Upper lobe of left lung (tissue), 6 donors: ENCODE measurements around the gene PIGU. TPM values are rescaled to one million over a fixed set of nuclear protein-coding genes. Genes with fewer than 3 reads are reported as not detected.
"Not testable (repeated sequence)": the region's sequence is repeated elsewhere in the genome, so short reads cannot be mapped to it uniquely, and the experiment has no call there.

ENCODE experiments used
- ATAC-seq, 2 donors: fragments of 200-7000 bp; cut with Tn5 transposase; one replicate each; pipeline ENCODE4 v1.9.1; 2022; ENCODE audit warnings: mild to moderate bottlenecking in 2 of 2, moderate library complexity in 2 of 2; ENCODE audit not compliant: low FRiP score in 2 of 2
- DNase-seq, 2 donors: peaks; one replicate each; pipeline ENCODE4 v3.0.0-alpha.2; 2019 to 2020
- H3K27ac ChIP-seq, 4 donors: fragments of 200-600 bp; sonication (generic); one replicate each; pipeline ENCODE4 v1.5.1; 2016 to 2019
- H3K27me3 ChIP-seq, 4 donors: fragments of 200-600 bp; sonication (generic); one replicate each; pipeline ENCODE4 v1.5.1; 2017 to 2019
- H3K36me3 ChIP-seq, 4 donors: fragments of 200-600 bp; sonication (generic); one replicate each; pipeline ENCODE4 v1.5.1; 2016 to 2019
- H3K4me1 ChIP-seq, 4 donors: fragments of 200-600 bp; sonication (generic); one replicate each; pipeline ENCODE4 v1.5.1; 2018 to 2019
- H3K4me3 ChIP-seq, 4 donors: fragments of 200-600 bp; sonication (generic); one replicate each; pipeline ENCODE4 v1.5.1; 2017 to 2019; ENCODE audit warnings: mild to moderate bottlenecking in 2 of 4, moderate library complexity in 1 of 4
- H3K9me3 ChIP-seq, 4 donors: fragments of 200-600 bp; sonication (generic); one replicate each; pipeline ENCODE4 v1.5.1; 2018 to 2019
- EP300 ChIP-seq, 4 donors: sonication (generic); formaldehyde crosslinking; IDR thresholded peaks; one replicate each; pipeline ENCODE4 v1.5.1; 2017; ENCODE audit warnings: antibody characterized with exemption in 4 of 4, control low read depth in 2 of 4
- POLR2A ChIP-seq, 4 donors: fragments of 450-650 bp; IDR thresholded peaks; one replicate each; pipeline ENCODE4 v1.5.1; 2016 to 2017; ENCODE audit warnings: antibody characterized with exemption in 4 of 4, mild to moderate bottlenecking in 2 of 4
- POLR2AphosphoS5 ChIP-seq, 2 donors: sonication (generic); formaldehyde crosslinking; IDR thresholded peaks; one replicate each; pipeline ENCODE4 v1.5.1; 2017; ENCODE audit warnings: antibody characterized with exemption in 2 of 2
- whole genome bisulfite sequencing, 2 donors: methylation state at CpG; one replicate each; pipeline ENCODE4 v1.1.5; 2017 to 2018; 5-methylcytosine and 5-hydroxymethylcytosine counted together
- total RNA-seq, 6 donors: library from RNA; depleted of rRNA in 4 of 6; stranded (reverse); fragments of >200 nt in 4 of 6; gene quantifications; one replicate each; pipeline versions ENCODE4 v1.1.0 to v1.2.1, GENCODE V29; 2016 to 2021
- TF ChIP-seq, protein P1 (sequence below), 6 experiments: fragments of 450-650 bp in 4 of 6; fragments of 200-600 bp in 2 of 6; sonication (generic) in 2 of 6; IDR thresholded peaks; one replicate each; pipeline ENCODE4 v1.5.1; 2016 to 2019; ENCODE audit warnings: antibody characterized with exemption in 6 of 6
- donor health status: DM: no; HTN: no; CAD: no; lungs with moderate emphysema.
- donor health status: DM: no; HTN: yes; CAD: no; lungs with severe emphysema.

Gene PIGU
- total RNA-seq, 6 donors from 2014 or later = 8.0 to 17.1 (median 12.7) TPM

DNA sequence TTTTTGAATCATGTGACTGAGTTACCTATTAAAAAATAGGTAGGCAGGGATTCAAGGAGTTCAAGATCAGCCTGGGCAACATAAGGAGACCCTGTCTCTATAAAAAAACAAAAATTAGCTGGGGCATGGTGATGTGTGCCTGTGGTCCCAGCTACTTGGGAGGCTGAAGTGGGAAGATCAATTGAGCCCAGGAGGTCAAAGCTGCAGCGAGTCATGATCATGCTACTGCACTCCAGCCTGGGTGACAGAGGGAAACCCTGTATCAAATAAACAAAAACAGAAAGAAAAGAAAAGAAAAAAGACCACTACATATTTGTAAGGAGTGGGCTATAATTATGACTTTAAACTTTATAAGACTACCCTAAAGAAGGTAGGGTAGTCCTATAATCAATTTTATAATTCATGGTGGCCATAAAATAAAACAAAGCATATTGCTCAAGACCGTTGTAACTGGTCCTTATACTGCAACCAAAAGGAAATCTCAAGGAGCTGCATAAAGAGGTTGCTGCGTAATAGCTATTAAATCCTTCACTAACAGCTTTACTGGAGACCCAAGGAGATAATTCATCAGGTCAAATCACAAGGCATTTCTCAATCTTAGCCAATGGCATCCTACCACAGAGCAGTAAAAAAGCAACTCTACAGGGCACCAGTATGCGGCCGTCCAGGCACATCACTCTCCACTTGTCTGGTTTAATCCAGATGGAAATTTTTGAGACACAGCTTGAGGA, 13.5 kb downstream of the PIGU start:
- ATAC-seq = no peak

DNA sequence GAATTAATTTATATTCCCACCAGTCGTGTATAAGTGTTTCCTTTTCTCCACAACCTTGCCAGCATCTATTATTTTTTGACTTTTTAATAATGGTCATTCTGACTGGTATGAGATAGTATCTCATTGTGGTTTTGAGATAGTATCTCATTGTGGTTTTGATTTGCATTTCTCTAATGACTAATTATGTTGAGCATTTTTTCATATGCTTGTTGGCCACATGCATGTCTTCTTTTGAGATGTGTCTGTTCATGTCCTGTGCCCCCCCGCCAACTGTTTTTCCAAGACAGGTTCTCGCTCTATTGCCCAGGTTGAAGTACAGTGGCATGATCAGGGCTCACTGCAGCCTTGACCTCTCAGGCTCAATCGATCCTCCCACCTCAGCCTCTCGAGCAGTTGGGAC, 15.1 kb downstream of the PIGU start:
- DNase-seq, H3K36me3 ChIP-seq, H3K9me3 ChIP-seq, ATAC-seq, H3K27ac ChIP-seq, H3K4me3 ChIP-seq, H3K27me3 ChIP-seq, H3K4me1 ChIP-seq: not testable (repeated sequence)
- 84 to 88% methylated on average over 5 of the region's 5 CpGs for WGBS, 2 donors

More for the DNA sequence above, 13.5 kb downstream of the PIGU start:
- Histone ChIP-seq H3K27ac (no peak overlapping the region), H3K36me3 (no peaks in the 10 kb centered on the region), H3K27me3 (no peaks in the 10 kb centered on the region), H3K4me3 (no peak overlapping the region), H3K4me1 (no peaks in the 10 kb centered on the region), H3K9me3 (no peaks in the 10 kb centered on the region)
- WGBS, 2 donors = 75 to 81% methylated on average over 5 of the region's 5 CpGs
- TF ChIP-seq POLR2A (IDR thresholded peaks at IDR 0.05) (no peak), EP300 (IDR thresholded peaks at IDR 0.05) (no peak), POLR2AphosphoS5 (IDR thresholded peaks at IDR 0.05) (no peak)
- TF ChIP-seq, protein P1, sequence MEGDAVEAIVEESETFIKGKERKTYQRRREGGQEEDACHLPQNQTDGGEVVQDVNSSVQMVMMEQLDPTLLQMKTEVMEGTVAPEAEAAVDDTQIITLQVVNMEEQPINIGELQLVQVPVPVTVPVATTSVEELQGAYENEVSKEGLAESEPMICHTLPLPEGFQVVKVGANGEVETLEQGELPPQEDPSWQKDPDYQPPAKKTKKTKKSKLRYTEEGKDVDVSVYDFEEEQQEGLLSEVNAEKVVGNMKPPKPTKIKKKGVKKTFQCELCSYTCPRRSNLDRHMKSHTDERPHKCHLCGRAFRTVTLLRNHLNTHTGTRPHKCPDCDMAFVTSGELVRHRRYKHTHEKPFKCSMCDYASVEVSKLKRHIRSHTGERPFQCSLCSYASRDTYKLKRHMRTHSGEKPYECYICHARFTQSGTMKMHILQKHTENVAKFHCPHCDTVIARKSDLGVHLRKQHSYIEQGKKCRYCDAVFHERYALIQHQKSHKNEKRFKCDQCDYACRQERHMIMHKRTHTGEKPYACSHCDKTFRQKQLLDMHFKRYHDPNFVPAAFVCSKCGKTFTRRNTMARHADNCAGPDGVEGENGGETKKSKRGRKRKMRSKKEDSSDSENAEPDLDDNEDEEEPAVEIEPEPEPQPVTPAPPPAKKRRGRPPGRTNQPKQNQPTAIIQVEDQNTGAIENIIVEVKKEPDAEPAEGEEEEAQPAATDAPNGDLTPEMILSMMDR (IDR thresholded peaks at IDR 0.05) = no peak
- DNase-seq = no peak

DNA sequence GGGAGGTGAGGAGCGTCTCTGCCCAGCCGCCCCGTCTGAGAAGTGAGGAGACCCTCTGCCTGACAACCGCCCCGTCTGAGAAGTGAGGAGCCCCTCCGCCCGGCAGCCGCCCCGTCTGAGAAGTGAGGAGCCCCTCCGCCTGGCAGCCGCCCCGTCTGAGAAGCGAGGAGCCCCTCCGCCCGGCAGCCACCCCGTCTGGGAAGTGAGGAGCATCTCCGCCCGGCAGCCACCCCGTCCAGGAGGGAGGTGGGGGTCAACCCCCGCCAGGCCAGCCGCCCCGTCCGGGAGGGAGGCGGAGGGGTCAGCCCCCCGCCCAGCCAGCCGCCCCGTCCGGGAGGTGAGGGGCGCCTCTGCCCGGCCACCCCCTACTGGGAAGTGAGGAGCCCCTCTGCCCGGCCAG, 18.2 kb downstream of the PIGU start:
- DNase-seq = peak in 1 of 2 donors; percentile 61
- H3K27ac ChIP-seq, ATAC-seq, H3K27me3 ChIP-seq, H3K4me3 ChIP-seq, H3K9me3 ChIP-seq, H3K36me3 ChIP-seq, H3K4me1 ChIP-seq: not testable (repeated sequence)
- WGBS, 2 donors = 93 to 100% methylated on average over 2 to 9 of the region's 31 CpGs

DNA sequence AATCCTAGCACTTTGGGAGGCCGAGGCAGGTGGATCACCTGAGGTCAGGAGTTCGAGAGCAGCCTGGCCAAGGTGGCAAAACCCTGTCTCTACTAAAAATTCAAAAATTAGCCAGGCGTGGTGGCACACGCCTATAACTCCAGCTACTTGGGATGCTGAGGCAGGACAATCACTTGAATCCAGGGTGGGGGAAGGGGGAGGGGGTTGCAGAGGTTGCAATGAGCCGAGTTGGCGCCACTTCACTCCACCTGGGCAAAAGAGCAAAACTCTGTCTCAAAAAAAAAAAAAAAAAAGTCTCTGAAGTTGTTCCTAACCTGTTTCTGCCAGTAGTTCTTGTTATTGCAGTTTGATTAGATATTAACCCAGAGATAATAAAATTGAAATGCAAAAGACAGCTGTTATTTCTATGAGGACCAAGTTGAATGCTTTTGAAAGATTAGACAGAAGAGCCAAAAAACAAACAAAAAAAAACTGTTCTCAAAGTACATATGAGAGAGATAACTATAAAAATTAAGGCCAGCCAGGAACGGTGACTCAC, 22.6 kb downstream of the PIGU start:
- DNase-seq (no peak), ATAC-seq (no peak)
- Histone ChIP-seq H3K27ac (no peak overlapping the region), H3K27me3 (no peaks in the 10 kb centered on the region), H3K9me3 (no peaks in the 10 kb centered on the region), H3K36me3 (peaks cover 0 to 10% (median 0%) of the 10 kb centered on the region in 4 donors), H3K4me1 (no peaks in the 10 kb centered on the region), H3K4me3 (no peak overlapping the region)
- WGBS, 2 donors = 86 to 91% methylated on average over 4 to 7 of the region's 7 CpGs
- TF ChIP-seq, protein P1 (IDR thresholded peaks at IDR 0.05) = no peak
- TF ChIP-seq EP300 (IDR thresholded peaks at IDR 0.05) (no peak), POLR2A (IDR thresholded peaks at IDR 0.05) (no peak), POLR2AphosphoS5 (IDR thresholded peaks at IDR 0.05) (no peak)

DNA sequence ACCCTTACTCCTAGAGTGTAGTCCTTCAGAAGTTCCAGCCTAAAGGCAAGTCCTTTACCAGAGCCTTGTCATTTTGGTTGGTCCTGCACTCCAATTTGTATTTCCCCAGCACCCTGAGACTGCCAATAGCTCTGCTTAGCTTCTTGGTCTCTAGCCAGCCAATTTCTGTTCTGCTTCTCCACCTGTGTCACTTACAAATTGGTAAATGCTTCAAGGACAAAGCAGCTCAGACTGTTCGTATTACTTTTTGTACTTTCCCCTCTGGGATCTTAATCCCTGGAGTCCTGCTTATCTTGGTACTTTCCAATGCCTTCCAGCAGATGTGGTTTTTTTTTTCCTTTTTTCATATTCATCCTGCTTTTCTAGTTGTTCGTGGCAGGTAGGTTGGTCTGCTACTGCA, 25.7 kb downstream of the PIGU start:
- no peaks in the 10 kb centered on the region for H3K9me3 ChIP-seq
- no peak overlapping the region for H3K4me3 ChIP-seq
- no peak overlapping the region for H3K27ac ChIP-seq
- DNase-seq (no peak), ATAC-seq (no peak)
- H3K36me3 ChIP-seq = peaks cover 0 to 7% (median 0%) of the 10 kb centered on the region in 4 donors
- H3K27me3 ChIP-seq = no peaks in the 10 kb centered on the region
- TF ChIP-seq POLR2AphosphoS5 (IDR thresholded peaks at IDR 0.05) (no peak), POLR2A (IDR thresholded peaks at IDR 0.05) (no peak), EP300 (IDR thresholded peaks at IDR 0.05) (no peak)
- TF ChIP-seq, protein P1 (IDR thresholded peaks at IDR 0.05) = no peak
- WGBS, 2 donors = 94 to 98% methylated on average over 2 of the region's 2 CpGs
- no peaks in the 10 kb centered on the region for H3K4me1 ChIP-seq

DNA sequence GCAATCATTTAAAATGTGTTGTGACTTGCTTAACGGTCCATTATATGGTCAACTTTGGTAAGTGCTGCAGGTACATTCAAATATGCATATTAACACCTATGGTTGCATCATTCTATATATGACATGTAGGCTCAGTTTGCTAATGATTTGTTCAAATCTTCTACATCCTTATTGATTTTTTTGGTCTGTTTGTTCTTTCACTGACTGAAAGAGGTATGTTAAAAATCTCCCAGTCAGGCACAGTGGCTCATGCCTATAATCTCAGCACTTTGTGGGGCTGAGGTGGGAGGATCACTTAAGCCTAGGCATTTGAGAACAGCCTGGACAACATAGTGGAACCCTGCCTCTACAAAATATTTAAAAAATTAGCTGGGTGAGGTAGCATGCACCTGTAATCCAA, 29.2 kb downstream of the PIGU start:
- ATAC-seq (no peak), DNase-seq (no peak)
- 97 to 100% methylated on average over 1 of the region's 1 CpG for WGBS, 2 donors
- Histone ChIP-seq H3K4me1 (peaks cover 0 to 3% (median 0%) of the 10 kb centered on the region in 4 donors), H3K36me3 (no peaks in the 10 kb centered on the region), H3K27me3 (no peaks in the 10 kb centered on the region), H3K9me3 (no peaks in the 10 kb centered on the region), H3K4me3 (no peak overlapping the region), H3K27ac (no peak overlapping the region)
- no peak for TF ChIP-seq POLR2A (IDR thresholded peaks at IDR 0.05)
- TF ChIP-seq EP300 (IDR thresholded peaks at IDR 0.05) = no peak
- TF ChIP-seq, protein P1 (IDR thresholded peaks at IDR 0.05) = no peak
- TF ChIP-seq POLR2AphosphoS5 (IDR thresholded peaks at IDR 0.05) = no peak
